Measurements from ENCODE around the gene KLHL10. TPM values are rescaled to one million over a fixed set of nuclear protein-coding genes. Genes with fewer than 3 reads are reported as not detected.
A peak's percentile ranks its signal among the peaks of the same experiment; 100 is the strongest.

The KLHL10 gene
- total RNA-seq, 2 donors from 2014 or later = not detected

- Histone ChIP-seq H3K36me3 (peaks cover 76% of the 10 kb centered on the region), H3K4me3 (no peak overlapping the region), H3K27me3 (no peaks in the 10 kb centered on the region), H3K27ac (no peak overlapping the region), H3K9me3 (no peaks in the 10 kb centered on the region), H3K4me1 (no peaks in the 10 kb centered on the region)
- DNase-seq (ENCODE audit: low spot score) = no peak
- TF ChIP-seq, protein P1, sequence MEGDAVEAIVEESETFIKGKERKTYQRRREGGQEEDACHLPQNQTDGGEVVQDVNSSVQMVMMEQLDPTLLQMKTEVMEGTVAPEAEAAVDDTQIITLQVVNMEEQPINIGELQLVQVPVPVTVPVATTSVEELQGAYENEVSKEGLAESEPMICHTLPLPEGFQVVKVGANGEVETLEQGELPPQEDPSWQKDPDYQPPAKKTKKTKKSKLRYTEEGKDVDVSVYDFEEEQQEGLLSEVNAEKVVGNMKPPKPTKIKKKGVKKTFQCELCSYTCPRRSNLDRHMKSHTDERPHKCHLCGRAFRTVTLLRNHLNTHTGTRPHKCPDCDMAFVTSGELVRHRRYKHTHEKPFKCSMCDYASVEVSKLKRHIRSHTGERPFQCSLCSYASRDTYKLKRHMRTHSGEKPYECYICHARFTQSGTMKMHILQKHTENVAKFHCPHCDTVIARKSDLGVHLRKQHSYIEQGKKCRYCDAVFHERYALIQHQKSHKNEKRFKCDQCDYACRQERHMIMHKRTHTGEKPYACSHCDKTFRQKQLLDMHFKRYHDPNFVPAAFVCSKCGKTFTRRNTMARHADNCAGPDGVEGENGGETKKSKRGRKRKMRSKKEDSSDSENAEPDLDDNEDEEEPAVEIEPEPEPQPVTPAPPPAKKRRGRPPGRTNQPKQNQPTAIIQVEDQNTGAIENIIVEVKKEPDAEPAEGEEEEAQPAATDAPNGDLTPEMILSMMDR (IDR thresholded peaks at IDR 0.05) = peak in 1 of 2 donors; percentile 38
These were observed 48.1 kb downstream of the KLHL10 start for GRCh38 chr17:41885733-41886132.

- Histone ChIP-seq H3K9me3 (no peaks in the 10 kb centered on the region), H3K36me3 (peaks cover 90% of the 10 kb centered on the region), H3K27ac (no peak overlapping the region), H3K27me3 (no peaks in the 10 kb centered on the region), H3K4me3 (no peak overlapping the region), H3K4me1 (no peaks in the 10 kb centered on the region)
- TF ChIP-seq, protein P1 (IDR thresholded peaks at IDR 0.05) = no peak
- no peak for DNase-seq (ENCODE audit: low spot score)
These were observed 50.8 kb downstream of the KLHL10 start for GRCh38 chr17:41888332-41888965.

- H3K27me3 ChIP-seq = no peaks in the 10 kb centered on the region
- peaks cover 69% of the 10 kb centered on the region for H3K36me3 ChIP-seq
- TF ChIP-seq, protein P1 (IDR thresholded peaks at IDR 0.05) = no peak
These were observed 53.8 kb downstream of the KLHL10 start for GRCh38 chr17:41891135-41892020.

GRCh38 chr17:41892021-41892376, 54.4 kb downstream of the KLHL10 start:
- DNase-seq (ENCODE audit: low spot score) = no peak
- Histone ChIP-seq H3K36me3 (peaks cover 69% of the 10 kb centered on the region), H3K4me3 (no peak overlapping the region), H3K4me1 (peaks cover 0 to 10% of the 10 kb centered on the region in 2 donors), H3K27me3 (no peaks in the 10 kb centered on the region), H3K9me3 (no peaks in the 10 kb centered on the region), H3K27ac (no peak overlapping the region)
- TF ChIP-seq, protein P1 (IDR thresholded peaks at IDR 0.05) = no peak

More at GRCh38 chr17:41891135-41892020, 53.8 kb downstream of the KLHL10 start:
- Histone ChIP-seq H3K4me3 (no peak overlapping the region), H3K27ac (no peak overlapping the region), H3K4me1 (peaks cover 0 to 10% of the 10 kb centered on the region in 2 donors), H3K9me3 (no peaks in the 10 kb centered on the region)
- DNase-seq (ENCODE audit: low spot score) = no peak

DNA sequence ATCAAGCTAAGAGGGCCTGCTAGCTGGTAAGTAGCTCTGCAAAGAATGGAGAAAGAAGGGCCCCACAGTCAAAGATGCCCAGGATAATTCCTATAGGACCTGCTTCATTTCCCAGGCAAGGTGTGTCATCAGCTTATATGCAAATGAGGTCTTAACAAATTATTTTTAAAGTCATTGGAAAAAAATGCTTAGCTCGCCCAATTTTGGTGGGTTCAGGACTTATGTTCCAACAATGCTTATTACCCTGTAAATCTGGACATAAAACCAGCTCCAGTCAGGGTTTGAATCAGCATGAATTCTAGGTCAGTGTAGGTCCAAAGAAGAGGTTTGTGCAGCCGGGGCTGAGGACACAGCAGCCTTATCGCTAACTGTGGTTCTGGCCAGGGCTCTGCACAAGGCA, 55.8 kb downstream of the KLHL10 start:
- H3K9me3 ChIP-seq = no peaks in the 10 kb centered on the region
- TF ChIP-seq, protein P1 (IDR thresholded peaks at IDR 0.05) = no peak
- no peaks in the 10 kb centered on the region for H3K27me3 ChIP-seq
- peaks cover 0 to 10% of the 10 kb centered on the region in 2 donors for H3K4me1 ChIP-seq
- peaks cover 69% of the 10 kb centered on the region for H3K36me3 ChIP-seq
- H3K27ac ChIP-seq = no peak overlapping the region
- no peak overlapping the region for H3K4me3 ChIP-seq
- DNase-seq (ENCODE audit: low spot score) = no peak

Measured in right atrium auricular region (tissue), 2 donors.